GM23338 (cell line): ENCODE measurements around the gene CENPK. TPM values are rescaled to one million over a fixed set of nuclear protein-coding genes. Genes with fewer than 3 reads are reported as not detected.

Experiments
- ATAC-seq: fragments of 200-7000 bp; cut with Tn5 transposase; 3 replicates; pipeline ENCODE4 v1.9.1; 2020
- DNase-seq: peaks from one replicate; pipeline ENCODE4 v3.0.0-alpha.2; 2015; ENCODE audit warnings: low spot score
- H2AFZ ChIP-seq: fragments of 200-600 bp; sonication (generic); 2 replicates; pipeline ENCODE4 v1.8.0; 2016; ENCODE audit warnings: antibody characterized with exemption, mild to moderate bottlenecking, moderate library complexity
- H3F3A ChIP-seq: fragments of 200-600 bp; sonication (generic); replicated peaks from 2 replicates; pipeline ENCODE4 v1.8.0; 2017; ENCODE audit warnings: antibody characterized with exemption, mixed run types, low read depth
- H3K27ac ChIP-seq: fragments of 200-600 bp; sonication (generic); 2 replicates; pipeline ENCODE4 v1.6.1; 2016; ENCODE audit warnings: low read depth
- H3K27me3 ChIP-seq: fragments of 200-600 bp; sonication (generic); 2 replicates; pipeline ENCODE4 v1.8.0; 2016; ENCODE audit warnings: mild to moderate bottlenecking, mixed run types, moderate library complexity; ENCODE audit not compliant: insufficient read depth
- H3K36me3 ChIP-seq: fragments of 200-600 bp; sonication (generic); 2 replicates; pipeline ENCODE4 v1.8.0; 2016; ENCODE audit warnings: mild to moderate bottlenecking; ENCODE audit not compliant: insufficient read depth
- H3K4me1 ChIP-seq: fragments of 200-600 bp; sonication (generic); 2 replicates; pipeline ENCODE4 v1.8.0; 2016; ENCODE audit warnings: mild to moderate bottlenecking, moderate library complexity; ENCODE audit not compliant: insufficient read depth
- H3K4me2 ChIP-seq: fragments of 200-600 bp; sonication (generic); 2 replicates; pipeline ENCODE4 v1.7.1; 2017; ENCODE audit warnings: mixed run types
- H3K4me3 ChIP-seq: fragments of 200-600 bp; sonication (generic); 2 replicates; pipeline ENCODE4 v1.6.1; 2016; ENCODE audit warnings: mixed run types
- H3K79me2 ChIP-seq: fragments of 200-600 bp; sonication (generic); replicated peaks from 2 replicates; pipeline ENCODE4 v1.8.0; 2017; ENCODE audit warnings: mild to moderate bottlenecking; ENCODE audit not compliant: insufficient read depth
- H3K9me2 ChIP-seq: fragments of 200-600 bp; sonication (generic); 2 replicates; pipeline ENCODE4 v1.8.0; 2017; ENCODE audit not compliant: insufficient read depth
- H4K20me1 ChIP-seq: fragments of 200-600 bp; sonication (generic); replicated peaks from 2 replicates; pipeline ENCODE4 v1.8.0; 2017; ENCODE audit warnings: mild to moderate bottlenecking; ENCODE audit not compliant: insufficient read depth
- H3K27ac Mint-ChIP-seq: 2 replicates; pipeline ENCODE4 v1.8.0; 2020; ENCODE audit warnings: inconsistent platforms, mild to moderate bottlenecking, moderate library complexity, mixed read lengths
- H3K27me3 Mint-ChIP-seq: 3 replicates; pipeline ENCODE4 v1.8.0; 2022; ENCODE audit warnings: low read depth, mild to moderate bottlenecking, moderate library complexity, mixed read lengths, inconsistent platforms; ENCODE audit not compliant: insufficient read depth, poor library complexity
- H3K36me3 Mint-ChIP-seq: 3 replicates; pipeline ENCODE4 v1.8.0; 2021; ENCODE audit warnings: low read depth, mild to moderate bottlenecking, inconsistent platforms, moderate library complexity, mixed read lengths
- H3K4me1 Mint-ChIP-seq: 3 replicates; pipeline ENCODE4 v1.8.0; 2020; ENCODE audit warnings: mild to moderate bottlenecking, inconsistent platforms, mixed read lengths
- H3K4me3 Mint-ChIP-seq: 3 replicates; pipeline ENCODE4 v1.8.0; 2021; ENCODE audit warnings: moderate library complexity, mild to moderate bottlenecking, inconsistent platforms, mixed read lengths
- H3K9me3 Mint-ChIP-seq: 3 replicates; pipeline ENCODE4 v1.8.0; 2020; ENCODE audit warnings: moderate library complexity, mild to moderate bottlenecking, inconsistent platforms, mixed read lengths
- NANOG ChIP-seq: IDR thresholded peaks from 2 replicates; pipeline ENCODE4 v1.6.1; 2016; ENCODE audit warnings: antibody characterized with exemption, borderline replicate concordance
- POLR2AphosphoS5 ChIP-seq: IDR thresholded peaks from 2 replicates; pipeline ENCODE4 v1.6.1; 2016; ENCODE audit warnings: antibody characterized with exemption, low read depth
- STAT1 ChIP-seq: IDR thresholded peaks from one replicate; pipeline ENCODE4 v1.6.1; 2016; ENCODE audit warnings: antibody characterized with exemption; ENCODE audit not compliant: unreplicated experiment
- ZNF114 ChIP-seq: fragments of 250-450 bp; sonication (Bioruptor Pico); IDR thresholded peaks from 2 replicates; pipeline ENCODE4 v1.5.0; 2020; ENCODE audit warnings: mild to moderate bottlenecking, moderate library complexity
- ZNF331 ChIP-seq: fragments of 250-450 bp; sonication (Bioruptor Pico); IDR thresholded peaks from 2 replicates; pipeline ENCODE4 v1.5.0; 2020; ENCODE audit warnings: low read depth, mild to moderate bottlenecking, moderate library complexity
- polyA plus RNA-seq: library from polyadenylated mRNA; unstranded; fragments of >200 nt; fragmentation: Nextera tagmentation; extraction: Ambion mirVana; gene quantifications from 2 replicates; pipeline ENCODE4 v1.2.1, GENCODE V29; 2016
- total RNA-seq: library from RNA; depleted of rRNA; stranded (reverse); fragments of >200 nt; shearing (Covaris generic); gene quantifications from 2 replicates; pipeline ENCODE4 v1.2.3, GENCODE V29; 2014
- TF ChIP-seq, protein P1 (sequence below): IDR thresholded peaks from one replicate; pipeline ENCODE4 v1.6.1; 2018; ENCODE audit warnings: antibody characterized with exemption; ENCODE audit not compliant: unreplicated experiment
- TF ChIP-seq, protein P2 (sequence below): fragments of 250-450 bp; sonication (Bioruptor Pico); IDR thresholded peaks from 2 replicates; pipeline ENCODE4 v1.5.0; 2020; ENCODE audit warnings: mild to moderate bottlenecking, moderate library complexity
- TF ChIP-seq, protein P3 (sequence below), 2 experiments: fragments of 200-600 bp in 1 of 2; sonication (generic) in 1 of 2; conservative IDR thresholded peaks; 2 replicates each; pipeline versions ENCODE4 v1.5.1 to v1.6.1; 2016 to 2017; ENCODE audit warnings: antibody characterized with exemption in 2 of 2, low read depth in 2 of 2, mild to moderate bottlenecking in 2 of 2, moderate library complexity in 1 of 2

Gene CENPK
- total and polyA plus RNA-seq, 2 experiments from 2014 or later: 50.2 to 137 TPM

DNA sequence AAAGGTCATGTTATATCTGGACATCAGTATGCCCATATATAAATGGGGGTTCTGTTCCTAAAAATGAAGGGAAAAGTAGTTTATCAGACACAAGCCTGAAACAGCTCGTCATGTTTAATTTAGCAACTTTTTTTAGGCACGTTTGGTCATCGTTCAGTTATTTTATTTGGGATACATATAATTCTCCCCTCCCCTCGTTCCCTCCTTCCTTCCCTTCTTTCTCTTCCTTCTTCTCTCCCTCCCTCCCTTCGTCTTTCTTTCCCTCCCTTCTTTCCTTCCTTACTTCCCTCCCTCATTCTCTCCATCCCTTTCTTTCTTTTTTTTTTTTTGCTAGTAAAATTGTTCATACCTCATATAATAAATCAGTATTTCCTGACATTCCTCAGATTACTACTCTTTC lies 3.5 kb upstream of the CENPK start:
- H3K27me3 Mint-ChIP-seq: peaks cover 4% of the 10 kb centered on the region
- H3K9me3 Mint-ChIP-seq: no peaks in the 10 kb centered on the region
- H3K4me1 Mint-ChIP-seq: peaks cover 11% of the 10 kb centered on the region
- DNase-seq (no peak), ATAC-seq (no peak)
- Histone ChIP-seq H3K4me1 (peaks cover 9% of the 10 kb centered on the region), H3K79me2 (peaks cover 53% of the 10 kb centered on the region), H4K20me1 (peaks cover 4% of the 10 kb centered on the region; the same call in 1 of the 2 replicates), H3K4me3 (no peak overlapping the region), H3K36me3 (peaks cover 1% of the 10 kb centered on the region; the same call in 1 of the 2 replicates), H3F3A (no peaks in the 10 kb centered on the region), H2AFZ (no peak overlapping the region), H3K27ac (no peak overlapping the region), H3K9me2 (no peaks in the 10 kb centered on the region), H3K4me2 (no peak overlapping the region), H3K27me3 (no peaks in the 10 kb centered on the region)
- H3K27ac Mint-ChIP-seq: no peak overlapping the region
- H3K36me3 Mint-ChIP-seq: peaks cover 1% of the 10 kb centered on the region; the same call in 2 of the 3 replicates
- TF ChIP-seq, protein P1, sequence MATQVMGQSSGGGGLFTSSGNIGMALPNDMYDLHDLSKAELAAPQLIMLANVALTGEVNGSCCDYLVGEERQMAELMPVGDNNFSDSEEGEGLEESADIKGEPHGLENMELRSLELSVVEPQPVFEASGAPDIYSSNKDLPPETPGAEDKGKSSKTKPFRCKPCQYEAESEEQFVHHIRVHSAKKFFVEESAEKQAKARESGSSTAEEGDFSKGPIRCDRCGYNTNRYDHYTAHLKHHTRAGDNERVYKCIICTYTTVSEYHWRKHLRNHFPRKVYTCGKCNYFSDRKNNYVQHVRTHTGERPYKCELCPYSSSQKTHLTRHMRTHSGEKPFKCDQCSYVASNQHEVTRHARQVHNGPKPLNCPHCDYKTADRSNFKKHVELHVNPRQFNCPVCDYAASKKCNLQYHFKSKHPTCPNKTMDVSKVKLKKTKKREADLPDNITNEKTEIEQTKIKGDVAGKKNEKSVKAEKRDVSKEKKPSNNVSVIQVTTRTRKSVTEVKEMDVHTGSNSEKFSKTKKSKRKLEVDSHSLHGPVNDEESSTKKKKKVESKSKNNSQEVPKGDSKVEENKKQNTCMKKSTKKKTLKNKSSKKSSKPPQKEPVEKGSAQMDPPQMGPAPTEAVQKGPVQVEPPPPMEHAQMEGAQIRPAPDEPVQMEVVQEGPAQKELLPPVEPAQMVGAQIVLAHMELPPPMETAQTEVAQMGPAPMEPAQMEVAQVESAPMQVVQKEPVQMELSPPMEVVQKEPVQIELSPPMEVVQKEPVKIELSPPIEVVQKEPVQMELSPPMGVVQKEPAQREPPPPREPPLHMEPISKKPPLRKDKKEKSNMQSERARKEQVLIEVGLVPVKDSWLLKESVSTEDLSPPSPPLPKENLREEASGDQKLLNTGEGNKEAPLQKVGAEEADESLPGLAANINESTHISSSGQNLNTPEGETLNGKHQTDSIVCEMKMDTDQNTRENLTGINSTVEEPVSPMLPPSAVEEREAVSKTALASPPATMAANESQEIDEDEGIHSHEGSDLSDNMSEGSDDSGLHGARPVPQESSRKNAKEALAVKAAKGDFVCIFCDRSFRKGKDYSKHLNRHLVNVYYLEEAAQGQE: no peak
- TF ChIP-seq ZNF114 (no peak), NANOG (no peak), ZNF331 (CRISPR knock-in tag) (no peak), POLR2AphosphoS5 (no peak), STAT1 (no peak)
- TF ChIP-seq, protein P2, sequence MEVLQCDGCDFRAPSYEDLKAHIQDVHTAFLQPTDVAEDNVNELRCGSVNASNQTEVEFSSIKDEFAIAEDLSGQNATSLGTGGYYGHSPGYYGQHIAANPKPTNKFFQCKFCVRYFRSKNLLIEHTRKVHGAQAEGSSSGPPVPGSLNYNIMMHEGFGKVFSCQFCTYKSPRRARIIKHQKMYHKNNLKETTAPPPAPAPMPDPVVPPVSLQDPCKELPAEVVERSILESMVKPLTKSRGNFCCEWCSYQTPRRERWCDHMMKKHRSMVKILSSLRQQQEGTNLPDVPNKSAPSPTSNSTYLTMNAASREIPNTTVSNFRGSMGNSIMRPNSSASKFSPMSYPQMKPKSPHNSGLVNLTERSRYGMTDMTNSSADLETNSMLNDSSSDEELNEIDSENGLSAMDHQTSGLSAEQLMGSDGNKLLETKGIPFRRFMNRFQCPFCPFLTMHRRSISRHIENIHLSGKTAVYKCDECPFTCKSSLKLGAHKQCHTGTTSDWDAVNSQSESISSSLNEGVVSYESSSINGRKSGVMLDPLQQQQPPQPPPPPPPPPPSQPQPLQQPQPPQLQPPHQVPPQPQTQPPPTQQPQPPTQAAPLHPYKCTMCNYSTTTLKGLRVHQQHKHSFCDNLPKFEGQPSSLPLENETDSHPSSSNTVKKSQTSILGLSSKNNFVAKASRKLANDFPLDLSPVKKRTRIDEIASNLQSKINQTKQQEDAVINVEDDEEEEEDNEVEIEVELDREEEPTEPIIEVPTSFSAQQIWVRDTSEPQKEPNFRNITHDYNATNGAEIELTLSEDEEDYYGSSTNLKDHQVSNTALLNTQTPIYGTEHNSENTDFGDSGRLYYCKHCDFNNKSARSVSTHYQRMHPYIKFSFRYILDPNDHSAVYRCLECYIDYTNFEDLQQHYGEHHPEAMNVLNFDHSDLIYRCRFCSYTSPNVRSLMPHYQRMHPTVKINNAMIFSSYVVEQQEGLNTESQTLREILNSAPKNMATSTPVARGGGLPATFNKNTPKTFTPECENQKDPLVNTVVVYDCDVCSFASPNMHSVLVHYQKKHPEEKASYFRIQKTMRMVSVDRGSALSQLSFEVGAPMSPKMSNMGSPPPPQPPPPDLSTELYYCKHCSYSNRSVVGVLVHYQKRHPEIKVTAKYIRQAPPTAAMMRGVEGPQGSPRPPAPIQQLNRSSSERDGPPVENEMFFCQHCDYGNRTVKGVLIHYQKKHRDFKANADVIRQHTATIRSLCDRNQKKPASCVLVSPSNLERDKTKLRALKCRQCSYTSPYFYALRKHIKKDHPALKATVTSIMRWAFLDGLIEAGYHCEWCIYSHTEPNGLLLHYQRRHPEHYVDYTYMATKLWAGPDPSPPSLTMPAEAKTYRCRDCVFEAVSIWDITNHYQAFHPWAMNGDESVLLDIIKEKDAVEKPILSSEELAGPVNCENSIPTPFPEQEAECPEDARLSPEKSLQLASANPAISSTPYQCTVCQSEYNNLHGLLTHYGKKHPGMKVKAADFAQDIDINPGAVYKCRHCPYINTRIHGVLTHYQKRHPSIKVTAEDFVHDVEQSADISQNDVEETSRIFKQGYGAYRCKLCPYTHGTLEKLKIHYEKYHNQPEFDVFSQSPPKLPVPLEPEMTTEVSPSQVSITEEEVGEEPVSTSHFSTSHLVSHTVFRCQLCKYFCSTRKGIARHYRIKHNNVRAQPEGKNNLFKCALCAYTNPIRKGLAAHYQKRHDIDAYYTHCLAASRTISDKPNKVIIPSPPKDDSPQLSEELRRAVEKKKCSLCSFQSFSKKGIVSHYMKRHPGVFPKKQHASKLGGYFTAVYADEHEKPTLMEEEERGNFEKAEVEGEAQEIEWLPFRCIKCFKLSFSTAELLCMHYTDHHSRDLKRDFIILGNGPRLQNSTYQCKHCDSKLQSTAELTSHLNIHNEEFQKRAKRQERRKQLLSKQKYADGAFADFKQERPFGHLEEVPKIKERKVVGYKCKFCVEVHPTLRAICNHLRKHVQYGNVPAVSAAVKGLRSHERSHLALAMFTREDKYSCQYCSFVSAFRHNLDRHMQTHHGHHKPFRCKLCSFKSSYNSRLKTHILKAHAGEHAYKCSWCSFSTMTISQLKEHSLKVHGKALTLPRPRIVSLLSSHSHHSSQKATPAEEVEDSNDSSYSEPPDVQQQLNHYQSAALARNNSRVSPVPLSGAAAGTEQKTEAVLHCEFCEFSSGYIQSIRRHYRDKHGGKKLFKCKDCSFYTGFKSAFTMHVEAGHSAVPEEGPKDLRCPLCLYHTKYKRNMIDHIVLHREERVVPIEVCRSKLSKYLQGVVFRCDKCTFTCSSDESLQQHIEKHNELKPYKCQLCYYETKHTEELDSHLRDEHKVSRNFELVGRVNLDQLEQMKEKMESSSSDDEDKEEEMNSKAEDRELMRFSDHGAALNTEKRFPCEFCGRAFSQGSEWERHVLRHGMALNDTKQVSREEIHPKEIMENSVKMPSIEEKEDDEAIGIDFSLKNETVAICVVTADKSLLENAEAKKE (CRISPR knock-in tag): no peak
- TF ChIP-seq, protein P3, sequence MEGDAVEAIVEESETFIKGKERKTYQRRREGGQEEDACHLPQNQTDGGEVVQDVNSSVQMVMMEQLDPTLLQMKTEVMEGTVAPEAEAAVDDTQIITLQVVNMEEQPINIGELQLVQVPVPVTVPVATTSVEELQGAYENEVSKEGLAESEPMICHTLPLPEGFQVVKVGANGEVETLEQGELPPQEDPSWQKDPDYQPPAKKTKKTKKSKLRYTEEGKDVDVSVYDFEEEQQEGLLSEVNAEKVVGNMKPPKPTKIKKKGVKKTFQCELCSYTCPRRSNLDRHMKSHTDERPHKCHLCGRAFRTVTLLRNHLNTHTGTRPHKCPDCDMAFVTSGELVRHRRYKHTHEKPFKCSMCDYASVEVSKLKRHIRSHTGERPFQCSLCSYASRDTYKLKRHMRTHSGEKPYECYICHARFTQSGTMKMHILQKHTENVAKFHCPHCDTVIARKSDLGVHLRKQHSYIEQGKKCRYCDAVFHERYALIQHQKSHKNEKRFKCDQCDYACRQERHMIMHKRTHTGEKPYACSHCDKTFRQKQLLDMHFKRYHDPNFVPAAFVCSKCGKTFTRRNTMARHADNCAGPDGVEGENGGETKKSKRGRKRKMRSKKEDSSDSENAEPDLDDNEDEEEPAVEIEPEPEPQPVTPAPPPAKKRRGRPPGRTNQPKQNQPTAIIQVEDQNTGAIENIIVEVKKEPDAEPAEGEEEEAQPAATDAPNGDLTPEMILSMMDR (conservative IDR thresholded peaks at IDR 0.05; ENCODE audit: low read depth in 2 of 2): no peak
- H3K4me3 Mint-ChIP-seq: no peak overlapping the region
